Measurements from ENCODE around the gene SKIC2.
"Not testable (repeated sequence)": the region's sequence is repeated elsewhere in the genome, so short reads cannot be mapped to it uniquely, and the experiment has no call there.

Gene SKIC2

GRCh38 chr6:31958741-31959739, at the start of gene SKIC2, which contains the start of gene NELFE:
TSS of gene SKIC2 (plus strand) at chr6:31959175. CDS start at chr6:31959193, 18 bp downstream.
TSS of gene NELFE (minus strand) at chr6:31958971. CDS start at chr6:31958446, 525 bp downstream.
- peak; percentile 98 for DNase-seq

GRCh38 chr6:31909298-31909697, 49.7 kb upstream of the SKIC2 start:
- not testable (repeated sequence) for DNase-seq

GRCh38 chr6:31911826-31912585, 47.0 kb upstream of the SKIC2 start:
- DNase-seq = no peak

DNA sequence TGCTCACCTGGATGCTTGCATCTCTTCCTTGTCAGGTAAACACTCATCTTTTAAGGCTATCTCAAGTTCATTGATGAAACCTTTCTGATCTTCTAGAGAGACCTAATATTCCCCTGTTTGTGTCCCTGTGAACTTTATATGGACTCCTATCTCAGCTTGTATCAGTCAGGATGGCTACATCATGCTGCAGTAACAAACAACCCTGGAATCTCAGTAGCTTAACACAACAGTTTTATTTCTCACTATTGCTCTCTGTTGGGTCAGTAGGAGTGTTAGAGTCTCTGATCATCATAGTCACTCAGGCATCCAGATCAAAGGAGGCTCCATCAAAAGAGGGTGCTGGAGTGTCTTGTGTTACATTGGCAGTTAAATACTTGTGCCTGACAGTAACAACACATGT, 43.6 kb upstream of the SKIC2 start:
- no peak for DNase-seq

- no peak for DNase-seq
Measured at GRCh38 chr6:31915756-31916155, 43.2 kb upstream of the SKIC2 start.

- no peak for DNase-seq
Measured at GRCh38 chr6:31918069-31918720, 40.8 kb upstream of the SKIC2 start.

DNA sequence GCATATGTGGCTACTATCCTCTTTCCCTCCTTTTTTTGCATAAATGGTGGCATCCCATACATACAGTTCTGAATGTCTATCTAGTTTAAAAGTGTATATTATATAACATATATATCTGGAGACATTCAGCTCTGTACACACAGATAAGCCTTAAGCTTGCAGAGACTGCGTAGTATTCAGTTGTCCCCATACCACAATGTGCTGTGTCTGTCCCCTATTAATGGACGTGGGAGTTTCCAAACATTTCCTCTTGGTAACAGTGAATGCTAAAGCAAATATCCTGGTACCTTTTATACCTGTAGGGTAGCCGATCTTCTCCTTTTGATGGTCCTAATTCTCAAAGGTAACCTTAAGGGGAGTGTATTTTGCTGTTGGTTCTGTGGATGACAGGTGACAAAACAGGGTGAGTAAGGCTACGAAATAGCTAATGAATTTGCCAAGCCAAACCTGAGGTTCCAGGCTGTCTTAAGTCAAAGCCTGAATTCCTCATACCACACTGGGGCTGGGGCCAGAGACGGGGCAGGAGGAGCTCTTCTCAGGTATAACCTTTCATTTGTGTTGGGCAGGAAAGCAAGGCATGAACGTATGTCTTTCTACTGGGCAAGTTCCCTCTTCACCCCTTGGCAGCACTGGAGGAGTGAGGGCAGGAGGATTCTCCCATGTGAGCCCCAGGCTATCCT, 39.2 kb upstream of the SKIC2 start:
- DNase-seq = no peak

DNA sequence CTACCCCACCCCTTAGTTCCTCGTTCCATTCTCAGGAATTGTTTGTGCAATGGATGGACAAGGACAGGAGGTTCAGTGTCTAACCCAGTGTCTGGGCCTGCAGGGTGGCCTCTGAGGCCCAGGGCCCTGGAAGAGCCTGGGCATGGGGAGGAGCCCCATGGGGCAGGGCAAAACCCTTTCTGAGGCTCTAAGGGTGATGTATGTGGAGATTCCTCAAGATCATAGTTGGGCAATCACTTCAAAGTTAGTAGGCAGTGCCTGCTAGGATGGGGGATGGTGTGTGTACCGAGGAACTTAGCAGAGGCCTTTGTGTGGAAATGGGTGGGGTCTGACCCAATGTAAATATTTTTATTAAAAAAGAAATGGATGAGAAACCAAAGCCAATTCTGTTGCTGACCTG, 38.2 kb upstream of the SKIC2 start:
- DNase-seq = no peak

- no peak for DNase-seq
Measured at GRCh38 chr6:31922942-31923341, 36.0 kb upstream of the SKIC2 start.

- DNase-seq = no peak
Measured at GRCh38 chr6:31927242-31927862, 31.6 kb upstream of the SKIC2 start, which contains the start of gene C2. TSS of gene C2 (plus strand) at chr6:31927717. CDS start at chr6:31927753, 36 bp downstream.

GRCh38 chr6:31927863-31928671, 30.9 kb upstream of the SKIC2 start:
- DNase-seq = no peak

GRCh38 chr6:31928672-31928939, 30.4 kb upstream of the SKIC2 start:
- DNase-seq = no peak

DNA sequence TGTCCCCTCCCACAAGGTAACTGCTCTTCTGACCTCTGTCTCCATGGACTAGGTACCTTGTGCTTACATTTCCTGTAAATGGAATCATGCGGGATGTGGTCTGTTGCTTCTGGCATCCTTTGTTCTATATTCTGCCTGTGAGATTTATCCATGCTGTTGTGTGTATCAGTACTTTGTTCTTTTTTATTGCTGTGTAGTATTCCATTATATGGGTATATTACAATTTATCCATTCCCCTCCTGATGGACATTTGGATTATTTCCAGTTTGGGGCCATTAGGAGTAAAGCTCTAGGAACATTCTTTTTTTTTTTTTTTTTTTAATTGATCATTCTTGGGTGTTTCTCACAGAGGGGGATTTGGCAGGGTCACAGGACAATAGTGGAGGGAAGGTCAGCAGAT, 28.0 kb upstream of the SKIC2 start:
- DNase-seq = no peak

- not testable (repeated sequence) for DNase-seq
Measured at GRCh38 chr6:31932137-31932536, 26.8 kb upstream of the SKIC2 start.

- DNase-seq = no peak
Measured at GRCh38 chr6:31933537-31933936, 25.4 kb upstream of the SKIC2 start.

- no peak for DNase-seq
Measured at GRCh38 chr6:31935021-31935420, 24.0 kb upstream of the SKIC2 start.

GRCh38 chr6:31935823-31936222, 23.2 kb upstream of the SKIC2 start:
- DNase-seq = no peak

GRCh38 chr6:31940256-31940664, 18.7 kb upstream of the SKIC2 start:
- DNase-seq = no peak

DNA sequence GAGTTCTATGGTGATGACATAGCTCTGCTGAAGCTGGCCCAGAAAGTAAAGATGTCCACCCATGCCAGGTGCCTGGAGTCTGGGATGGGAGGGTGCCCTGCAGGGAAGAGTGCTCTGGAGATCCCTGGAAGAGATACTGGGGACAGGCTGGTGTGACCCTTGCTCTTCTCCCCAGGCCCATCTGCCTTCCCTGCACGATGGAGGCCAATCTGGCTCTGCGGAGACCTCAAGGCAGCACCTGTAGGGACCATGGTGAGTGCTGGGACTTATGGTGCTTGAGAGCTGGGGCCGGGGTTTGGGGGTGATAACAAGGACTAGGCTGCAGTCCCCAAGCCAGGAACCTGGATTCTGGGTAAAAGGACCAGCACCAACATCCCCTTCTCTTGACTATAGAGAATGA, 15.2 kb upstream of the SKIC2 start:
- DNase-seq = no peak

DNA sequence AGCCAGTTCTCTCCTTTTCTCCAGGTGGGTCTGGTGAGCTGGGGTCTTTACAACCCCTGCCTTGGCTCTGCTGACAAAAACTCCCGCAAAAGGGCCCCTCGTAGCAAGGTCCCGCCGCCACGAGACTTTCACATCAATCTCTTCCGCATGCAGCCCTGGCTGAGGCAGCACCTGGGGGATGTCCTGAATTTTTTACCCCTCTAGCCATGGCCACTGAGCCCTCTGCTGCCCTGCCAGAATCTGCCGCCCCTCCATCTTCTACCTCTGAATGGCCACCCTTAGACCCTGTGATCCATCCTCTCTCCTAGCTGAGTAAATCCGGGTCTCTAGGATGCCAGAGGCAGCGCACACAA, 13.8 kb upstream of the SKIC2 start:
- no peak for DNase-seq

Measured in stimulated activated CD4-positive, alpha-beta T cell treated with anti-CD3 and anti-CD28 coated beads, Interleukin-2, amount 100 ng/mL, for 24 hours (primary cell).